PC-9 (cell line): ENCODE measurements around the gene PTTG1IP.

Source experiments
- EZH2 ChIP-seq: fragments of 200-600 bp; sonication (generic); IDR thresholded peaks from 2 replicates; pipeline ENCODE4 v1.8.0; 2017; ENCODE audit warnings: antibody characterized with exemption, low read depth
- TF ChIP-seq, protein P1 (sequence below): fragments of 200-600 bp; sonication (generic); conservative IDR thresholded peaks from 2 replicates; pipeline ENCODE4 v1.6.1; 2017; ENCODE audit warnings: mixed run types, antibody characterized with exemption, mild to moderate bottlenecking, moderate library complexity

DNA sequence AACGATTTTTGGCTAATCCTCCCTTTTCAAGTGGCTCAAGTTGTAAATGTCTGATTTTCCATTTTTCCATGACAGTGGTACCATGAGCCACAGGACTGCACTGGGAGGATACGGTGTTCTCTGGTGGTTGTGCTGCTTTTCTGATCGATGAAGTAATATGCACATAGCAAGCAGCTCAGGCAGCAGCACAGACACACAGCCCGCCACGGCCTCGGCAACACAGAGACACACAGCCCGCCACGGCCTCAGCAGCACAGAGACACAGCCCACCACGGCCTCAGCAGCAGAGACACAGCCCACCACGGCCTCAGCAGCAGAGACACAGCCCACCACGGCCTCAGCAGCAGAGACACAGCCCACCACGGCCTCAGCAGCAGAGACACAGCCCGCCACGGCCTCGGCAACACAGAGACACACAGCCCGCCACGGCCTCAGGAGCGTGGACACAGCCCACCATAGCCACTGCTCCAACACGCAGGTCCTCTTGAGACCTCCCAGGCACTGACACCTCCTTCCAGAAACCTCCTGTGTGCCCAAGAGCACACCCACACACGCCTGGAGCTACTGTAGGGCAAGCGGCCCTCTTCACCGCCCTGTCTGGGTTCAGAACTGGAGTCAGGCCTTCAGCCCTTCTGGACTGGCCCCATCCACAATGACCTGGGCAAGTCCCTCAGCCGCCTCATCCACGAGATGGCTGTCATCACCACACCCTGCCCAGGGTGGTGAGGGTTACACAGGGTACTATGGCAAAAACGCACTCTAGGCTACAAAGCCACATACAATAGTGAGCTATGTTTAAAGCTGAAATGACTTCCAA is 10.4 kb downstream of the PTTG1IP start:
- TF ChIP-seq, protein P1, sequence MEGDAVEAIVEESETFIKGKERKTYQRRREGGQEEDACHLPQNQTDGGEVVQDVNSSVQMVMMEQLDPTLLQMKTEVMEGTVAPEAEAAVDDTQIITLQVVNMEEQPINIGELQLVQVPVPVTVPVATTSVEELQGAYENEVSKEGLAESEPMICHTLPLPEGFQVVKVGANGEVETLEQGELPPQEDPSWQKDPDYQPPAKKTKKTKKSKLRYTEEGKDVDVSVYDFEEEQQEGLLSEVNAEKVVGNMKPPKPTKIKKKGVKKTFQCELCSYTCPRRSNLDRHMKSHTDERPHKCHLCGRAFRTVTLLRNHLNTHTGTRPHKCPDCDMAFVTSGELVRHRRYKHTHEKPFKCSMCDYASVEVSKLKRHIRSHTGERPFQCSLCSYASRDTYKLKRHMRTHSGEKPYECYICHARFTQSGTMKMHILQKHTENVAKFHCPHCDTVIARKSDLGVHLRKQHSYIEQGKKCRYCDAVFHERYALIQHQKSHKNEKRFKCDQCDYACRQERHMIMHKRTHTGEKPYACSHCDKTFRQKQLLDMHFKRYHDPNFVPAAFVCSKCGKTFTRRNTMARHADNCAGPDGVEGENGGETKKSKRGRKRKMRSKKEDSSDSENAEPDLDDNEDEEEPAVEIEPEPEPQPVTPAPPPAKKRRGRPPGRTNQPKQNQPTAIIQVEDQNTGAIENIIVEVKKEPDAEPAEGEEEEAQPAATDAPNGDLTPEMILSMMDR, result no peak
- TF ChIP-seq EZH2, result no peak
